Myocyte (in vitro differentiated cells): ENCODE measurements around the gene RPS21. TPM values are rescaled to one million over a fixed set of nuclear protein-coding genes. Genes with fewer than 3 reads are reported as not detected.
A peak's percentile ranks its signal among the peaks of the same experiment; 100 is the strongest.

ENCODE experiments used
- DNase-seq: peaks from one replicate; pipeline ENCODE4 v3.0.0-alpha.2; 2012; ENCODE audit warnings: low read depth
- total RNA-seq: library from RNA; depleted of rRNA; stranded (reverse); fragments of >200 nt; gene quantifications from 2 replicates; pipeline ENCODE4 v1.2.3, GENCODE V29; 2014

RPS21 gene
- total RNA-seq, 1 donor from 2014 or later, result 610 TPM

- no peak for DNase-seq
These were observed 33.4 kb upstream of the RPS21 start for GRCh38 chr20:62353289-62354030.

- no peak for DNase-seq
These were observed 32.7 kb upstream of the RPS21 start for GRCh38 chr20:62354031-62354808.

GRCh38 chr20:62354811-62355341, 32.0 kb upstream of the RPS21 start:
- DNase-seq, result no peak

- peak; percentile 48 for DNase-seq
These were observed 31.4 kb upstream of the RPS21 start for GRCh38 chr20:62355516-62355877.

GRCh38 chr20:62355878-62356588, 30.9 kb upstream of the RPS21 start:
- DNase-seq, result peak; percentile 92

DNA sequence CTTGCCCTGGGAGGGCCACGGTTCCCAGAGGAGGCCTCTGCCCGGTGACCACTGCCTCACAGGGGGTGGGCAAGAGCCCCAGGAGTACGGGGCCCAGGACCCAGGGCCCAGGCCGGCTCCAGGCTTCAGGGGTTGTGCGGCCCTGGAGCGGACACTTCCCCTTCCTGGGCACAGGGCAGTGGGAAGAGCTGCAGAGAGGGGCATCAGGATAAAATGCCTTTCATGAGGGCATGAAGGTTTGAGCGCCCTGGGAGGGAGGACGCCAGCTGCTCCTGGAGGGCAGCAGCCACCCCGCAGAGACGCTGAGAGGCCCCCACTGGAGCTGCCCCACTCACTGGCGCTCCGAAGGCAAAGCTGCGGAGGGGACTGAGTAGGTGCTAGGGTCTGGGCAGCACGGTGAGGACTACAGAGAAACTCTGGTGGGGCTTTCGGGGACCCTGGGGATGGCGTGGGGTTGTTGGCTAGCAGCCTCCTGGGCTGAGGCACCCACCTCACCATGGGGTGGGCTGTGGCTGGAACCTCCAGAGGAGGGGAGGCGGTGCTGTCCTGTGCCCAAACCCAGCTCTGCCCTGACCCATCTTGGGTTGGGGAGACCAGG, 30.2 kb upstream of the RPS21 start:
- DNase-seq, result no peak

GRCh38 chr20:62357187-62357667, 29.7 kb upstream of the RPS21 start:
- peak; percentile 93 for DNase-seq

GRCh38 chr20:62357681-62358080, 29.2 kb upstream of the RPS21 start:
- DNase-seq, result peak; percentile 43

DNA sequence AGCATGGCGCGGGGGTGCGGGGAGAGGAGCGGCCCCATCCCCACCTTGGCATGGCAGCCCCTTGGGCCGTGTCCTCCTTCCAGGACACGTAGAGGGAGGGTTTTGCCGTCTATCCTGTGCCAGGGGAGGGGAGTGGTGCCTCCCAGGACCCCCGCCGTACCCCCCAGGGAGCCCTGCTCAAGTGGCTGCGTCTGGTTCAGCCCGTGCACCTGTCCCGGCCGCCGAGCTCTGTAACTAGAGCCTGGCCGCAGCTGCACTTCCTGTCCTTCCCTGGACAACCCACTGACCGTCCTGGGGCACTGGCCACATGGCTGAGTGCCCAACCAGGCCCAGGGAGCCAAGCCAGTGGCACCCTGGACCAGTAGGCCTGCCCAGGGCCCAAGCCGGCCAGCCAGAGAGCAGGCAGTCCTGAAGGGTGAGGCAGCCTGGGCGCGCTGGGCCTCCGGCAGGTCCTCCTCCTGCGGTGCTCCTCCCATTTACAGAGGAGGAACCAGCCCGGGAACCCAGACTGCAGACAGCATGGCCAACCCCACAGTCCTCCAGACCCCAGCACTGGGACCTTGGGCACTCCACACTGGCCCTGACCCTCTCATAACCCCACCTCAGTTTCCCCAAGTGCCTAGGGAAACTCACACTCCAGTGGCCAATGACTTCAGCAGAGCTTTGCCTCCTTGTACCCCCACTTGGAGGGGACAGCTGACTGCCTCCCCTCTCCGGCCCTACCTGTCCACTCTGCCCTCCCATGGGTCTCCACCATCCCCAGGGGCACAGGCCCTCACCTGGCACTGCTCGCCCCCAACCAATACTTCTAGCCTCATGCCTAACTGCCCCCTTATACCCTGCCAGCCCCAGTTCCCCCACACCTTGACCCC, 28.5 kb upstream of the RPS21 start:
- DNase-seq, result peak; percentile 97

- DNase-seq, result no peak
These were observed 27.8 kb upstream of the RPS21 start for GRCh38 chr20:62359043-62359490.

DNA sequence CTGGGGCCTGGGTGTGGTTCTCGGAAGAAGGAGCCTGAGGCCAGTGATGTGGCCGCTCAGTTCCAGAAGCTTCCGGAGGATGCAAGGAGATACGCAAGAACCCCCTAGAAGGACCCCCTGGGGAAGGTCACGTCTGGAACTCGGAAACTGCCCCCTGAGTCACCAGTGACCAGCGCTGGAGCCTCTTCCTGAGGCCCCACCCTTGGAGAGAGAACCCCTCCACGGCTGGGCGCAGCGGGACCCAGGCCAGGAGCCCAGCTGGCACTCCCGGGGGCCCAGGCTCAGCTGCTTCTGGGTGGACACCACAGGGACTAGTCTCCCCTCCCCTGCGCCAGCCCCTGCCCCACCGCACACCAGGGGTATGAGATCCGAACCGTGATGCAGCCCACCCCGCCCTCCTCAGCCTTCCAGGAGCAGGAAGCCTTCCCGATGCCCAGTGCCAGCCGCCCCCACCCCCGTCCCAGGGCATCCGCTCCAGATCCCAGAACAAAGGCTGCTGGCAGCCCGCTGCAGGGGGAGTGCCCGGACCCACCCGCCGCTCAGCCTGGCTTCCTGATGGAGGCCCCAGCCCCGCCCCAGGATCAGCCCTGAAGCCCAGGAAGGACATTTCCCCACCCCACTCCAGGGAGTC, 27.3 kb upstream of the RPS21 start:
- DNase-seq, result peak; percentile 89

DNA sequence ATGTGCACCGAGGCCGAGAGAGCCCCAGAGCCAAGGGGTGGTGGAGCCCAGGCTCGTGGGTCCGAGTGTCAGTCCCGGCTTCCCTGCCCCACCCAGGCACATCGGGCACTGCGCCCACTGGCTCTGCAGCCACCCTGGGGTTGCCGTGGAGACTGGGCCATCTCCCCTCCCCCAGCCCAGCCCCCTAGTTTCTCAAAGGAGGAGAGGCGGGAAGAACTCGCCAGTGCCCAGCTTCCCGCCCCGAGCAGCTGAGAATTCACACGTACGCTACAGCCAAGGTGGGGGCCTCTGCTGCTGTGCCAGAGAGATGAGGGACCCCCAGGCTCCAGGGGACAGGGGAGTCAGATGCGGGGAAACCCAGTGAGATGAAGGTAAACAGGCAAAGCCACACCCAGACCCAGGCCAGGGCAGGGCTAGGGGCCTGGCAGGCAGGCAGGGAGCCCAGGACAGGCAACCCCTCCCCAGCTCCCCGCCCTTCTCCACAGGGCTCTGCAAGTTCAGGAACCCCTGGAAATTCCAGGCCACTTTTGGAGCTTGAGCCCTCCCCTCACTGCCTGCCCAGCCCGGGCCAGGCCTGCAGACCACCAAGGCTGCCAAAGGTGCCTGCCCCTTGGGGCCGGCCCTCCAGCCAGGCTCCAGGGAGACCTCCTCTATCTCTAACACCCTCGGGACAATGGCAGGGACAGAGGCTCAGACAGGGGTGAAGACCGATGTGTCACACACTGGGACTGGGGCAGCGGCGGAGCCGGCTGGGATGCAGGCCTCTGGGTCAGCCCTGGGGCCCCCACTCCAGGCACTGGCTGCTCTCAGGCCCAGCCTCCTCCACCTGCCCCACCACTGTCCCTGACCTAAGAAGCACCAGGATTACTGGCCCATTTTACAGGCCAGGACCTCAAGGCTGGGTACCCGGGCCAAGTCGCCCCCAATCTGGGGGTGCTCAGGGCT, 25.8 kb upstream of the RPS21 start:
- peak; percentile 42 for DNase-seq

GRCh38 chr20:62361799-62362589, 24.9 kb upstream of the RPS21 start:
- no peak for DNase-seq

- peak; percentile 28 for DNase-seq
These were observed 24.3 kb upstream of the RPS21 start for GRCh38 chr20:62362590-62362940.

GRCh38 chr20:62362991-62363919, 23.6 kb upstream of the RPS21 start:
- peak; percentile 62 for DNase-seq
